PFSK-1 (cell line): Measurements from ENCODE around the gene BCL2L1.

ENCODE experiments used
- FOXP2 ChIP-seq: optimal IDR thresholded peaks from 2 replicates; pipeline ENCODE3; 2011; ENCODE audit warnings: borderline replicate concordance, control low read depth, inconsistent platforms; ENCODE audit not compliant: insufficient read depth; ENCODE audit errors: extremely low read length, extremely low read depth
- POLR2AphosphoS5 ChIP-seq: IDR thresholded peaks from 2 replicates; pipeline ENCODE4 v1.6.1; 2012; ENCODE audit warnings: low read depth, mild to moderate bottlenecking, control low read depth, low read length, moderate library complexity
- REST ChIP-seq, 2 experiments: IDR thresholded peaks; 2 replicates each; pipeline versions ENCODE4 v1.6.1 to v1.8.0; 2011 to 2012; ENCODE audit warnings: low read depth in 2 of 2, low read length in 2 of 2, control low read depth in 1 of 2, inconsistent platforms in 1 of 2, mild to moderate bottlenecking in 1 of 2, moderate library complexity in 1 of 2; ENCODE audit not compliant: insufficient read depth in 1 of 2
- SIN3A ChIP-seq: IDR thresholded peaks from 2 replicates; pipeline ENCODE4 v1.6.1; 2012; ENCODE audit warnings: mild to moderate bottlenecking, low read length, moderate library complexity, borderline replicate concordance; ENCODE audit not compliant: insufficient read depth
- TAF1 ChIP-seq: IDR thresholded peaks from 2 replicates; pipeline ENCODE4 v1.6.1; 2012; ENCODE audit warnings: low read length, control low read depth, borderline replicate concordance; ENCODE audit not compliant: insufficient read depth

BCL2L1 gene

GRCh38 chr20:31764641-31765305 lies 42.1 kb upstream of the BCL2L1 start:
- TF ChIP-seq POLR2AphosphoS5 = no peak

GRCh38 chr20:31760519-31761240 lies 38.0 kb upstream of the BCL2L1 start:
- TF ChIP-seq SIN3A (no peak), FOXP2 (no peak), POLR2AphosphoS5 (no peak), REST (IDR thresholded peaks at IDR 0.05; ENCODE audit: insufficient read depth in 1 of 2, low read depth in 2 of 2, low read length in 2 of 2) (no peak), TAF1 (no peak)

- TF ChIP-seq POLR2AphosphoS5 = no peak
- no peak for TF ChIP-seq FOXP2
- no peak for TF ChIP-seq TAF1
- no peak for TF ChIP-seq SIN3A
- TF ChIP-seq REST (IDR thresholded peaks at IDR 0.05; ENCODE audit: insufficient read depth in 1 of 2, low read depth in 2 of 2, low read length in 2 of 2) = no peak
Measured at GRCh38 chr20:31759836-31760518, 37.3 kb upstream of the BCL2L1 start.

GRCh38 chr20:31758991-31759390 lies 36.3 kb upstream of the BCL2L1 start:
- TF ChIP-seq TAF1 (no peak), SIN3A (no peak), POLR2AphosphoS5 (no peak), FOXP2 (no peak), REST (IDR thresholded peaks at IDR 0.05; ENCODE audit: insufficient read depth in 1 of 2, low read depth in 2 of 2, low read length in 2 of 2) (no peak)

- TF ChIP-seq REST (IDR thresholded peaks at IDR 0.05; ENCODE audit: insufficient read depth in 1 of 2, low read depth in 2 of 2, low read length in 2 of 2) = no peak
- no peak for TF ChIP-seq SIN3A
- no peak for TF ChIP-seq TAF1
- TF ChIP-seq POLR2AphosphoS5 = no peak
- no peak for TF ChIP-seq FOXP2
Measured at GRCh38 chr20:31758521-31758920, 35.9 kb upstream of the BCL2L1 start.
